Renal cortical epithelial cell (primary cell): ENCODE results near the gene NIPAL1. TPM values are rescaled to one million over a fixed set of nuclear protein-coding genes. Genes with fewer than 3 reads are reported as not detected.

Experiments
- DNase-seq: peaks from one replicate; pipeline ENCODE4 v3.0.0-alpha.2; 2011; ENCODE audit warnings: low read depth
- total RNA-seq: library from RNA; depleted of rRNA; stranded (reverse); fragments of >200 nt; gene quantifications from 2 replicates; pipeline ENCODE4 v1.2.3, GENCODE V29; 2014

Gene NIPAL1
- total RNA-seq, 1 donor from 2014 or later = 8.6 TPM

DNA sequence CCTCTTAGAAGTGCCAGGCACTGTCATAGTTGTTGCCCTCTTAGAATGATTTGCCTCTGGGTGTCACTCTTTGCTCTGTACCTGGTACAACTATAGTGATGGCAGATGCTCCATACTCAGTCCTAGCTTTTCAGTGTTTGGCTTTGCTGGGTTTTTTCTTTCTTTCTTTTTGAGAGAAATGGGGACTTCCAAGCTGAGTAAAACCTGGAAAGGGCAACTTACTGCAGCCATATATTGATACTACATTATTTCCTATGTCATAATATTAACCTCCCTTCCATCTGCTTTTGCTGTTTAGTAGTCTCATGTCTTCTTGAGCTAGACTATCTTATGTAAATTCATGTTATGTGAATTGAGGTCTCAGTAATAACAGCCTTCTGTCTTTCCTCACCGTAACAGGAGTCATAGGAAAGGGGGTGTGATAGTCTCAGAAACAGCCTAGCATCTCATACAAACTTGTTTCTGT, 49.0 kb downstream of the NIPAL1 start:
- no peak for DNase-seq

DNA sequence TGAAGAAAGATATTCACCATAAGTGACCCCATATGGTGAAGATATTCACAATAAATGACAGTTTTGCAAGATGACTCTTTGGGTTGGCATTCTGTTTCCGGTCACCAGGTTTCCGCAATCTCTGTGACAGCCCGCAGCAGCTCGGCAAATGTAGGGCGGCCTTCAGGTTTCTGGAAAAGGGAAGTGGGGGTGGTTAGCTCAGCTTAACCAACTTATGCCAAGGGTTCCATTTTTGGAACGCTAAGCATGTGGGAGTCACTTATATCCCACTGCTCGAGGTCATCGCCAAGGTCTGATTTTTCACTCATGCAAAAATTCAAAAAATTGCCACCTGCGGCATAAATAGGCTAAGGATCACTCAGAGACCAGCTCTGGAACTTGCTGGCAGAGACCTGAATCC, 51.0 kb downstream of the NIPAL1 start:
- DNase-seq = no peak

DNA sequence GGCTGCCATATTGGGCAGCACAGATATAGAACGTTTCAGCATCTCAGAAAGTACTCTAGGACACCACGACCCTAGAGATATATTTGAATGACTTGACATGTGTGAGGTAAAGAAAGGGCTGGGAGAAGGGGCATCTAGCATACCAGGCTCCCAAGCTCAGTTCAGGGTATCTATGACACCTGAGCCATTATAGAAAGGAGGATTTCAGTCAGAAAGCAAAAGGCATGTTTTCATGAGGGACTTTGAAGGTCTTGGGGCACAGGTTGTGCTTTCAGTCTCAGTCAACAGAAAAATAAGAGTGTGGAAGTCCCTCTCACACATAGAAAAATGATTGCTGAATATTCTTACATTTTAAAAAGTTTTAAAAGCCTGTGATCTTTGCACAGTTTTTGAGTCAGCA, 51.6 kb downstream of the NIPAL1 start:
- DNase-seq = no peak

- DNase-seq = no peak
Measured at GRCh38 chr4:48069026-48069425, 52.5 kb downstream of the NIPAL1 start.

DNA sequence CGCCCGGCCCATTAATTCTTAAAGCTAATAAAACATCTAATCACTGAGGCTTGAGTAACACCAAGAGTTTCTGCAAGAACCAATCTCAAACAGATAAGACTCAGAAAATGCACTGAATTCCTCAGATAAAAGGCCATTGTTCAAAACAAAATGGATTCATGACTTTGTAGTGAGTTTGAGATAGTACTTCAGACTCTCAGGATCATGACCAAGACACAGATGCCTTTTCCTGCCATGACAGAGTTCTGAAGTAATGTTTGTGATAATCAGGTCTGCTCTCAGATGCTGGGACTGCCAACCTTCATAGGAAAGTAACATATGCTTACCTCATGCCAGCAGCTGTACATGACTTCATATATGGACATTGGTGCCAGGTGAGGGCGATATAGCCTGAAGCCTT, 54.6 kb downstream of the NIPAL1 start:
- peak; percentile 86 for DNase-seq

DNA sequence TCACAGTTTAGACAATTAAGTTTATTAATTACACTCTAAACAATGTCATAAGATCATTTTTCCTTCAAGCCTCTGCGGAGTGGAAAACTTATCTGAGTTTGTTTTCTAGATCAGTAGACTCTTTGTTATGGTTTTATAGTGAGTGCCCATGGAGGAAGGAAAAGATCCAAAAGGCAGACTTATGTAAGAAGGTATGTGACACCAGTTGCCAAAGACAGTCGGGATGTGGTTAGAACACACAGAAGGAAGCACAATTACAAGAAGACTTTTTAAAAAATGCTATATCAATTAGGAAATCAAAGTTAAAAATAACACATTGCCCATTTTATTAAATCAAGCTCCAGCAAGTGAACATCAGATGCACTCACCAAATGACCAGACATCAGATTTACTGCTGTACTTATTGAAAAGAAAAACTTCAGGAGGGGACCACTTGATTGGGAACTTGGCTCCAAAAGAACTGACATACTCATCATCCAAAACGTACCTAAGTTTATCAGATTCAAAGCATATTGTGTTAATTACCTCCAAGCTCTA, 57.1 kb downstream of the NIPAL1 start:
- DNase-seq = no peak

GRCh38 chr4:48074657-48075056, 58.1 kb downstream of the NIPAL1 start:
- DNase-seq = no peak

GRCh38 chr4:48078425-48078824, 61.9 kb downstream of the NIPAL1 start:
- no peak for DNase-seq

GRCh38 chr4:48078862-48079655, 62.5 kb downstream of the NIPAL1 start:
- DNase-seq = no peak

DNA sequence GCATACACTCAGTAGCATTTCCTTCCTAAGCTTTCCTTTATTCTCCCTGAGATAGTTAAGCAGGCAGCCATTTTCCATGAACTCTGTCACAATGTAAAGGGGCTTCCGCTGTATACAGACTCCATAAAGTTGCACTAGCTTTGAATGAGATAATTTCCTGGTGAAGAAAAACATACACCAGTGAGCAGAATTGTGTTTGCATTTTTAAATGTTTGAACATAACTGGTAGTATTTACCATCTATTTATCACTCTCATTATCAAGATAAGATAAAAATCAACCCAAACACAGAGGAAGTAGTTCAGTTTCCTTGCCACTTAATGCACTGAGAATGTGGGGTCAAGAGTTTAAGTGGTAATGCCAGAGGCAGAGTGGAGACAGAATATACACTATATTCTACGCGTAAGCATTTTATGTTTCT, 63.4 kb downstream of the NIPAL1 start:
- peak; percentile 68 for DNase-seq

GRCh38 chr4:48081196-48081595, 64.6 kb downstream of the NIPAL1 start:
- DNase-seq = peak; percentile 46

GRCh38 chr4:48082956-48083355, 66.4 kb downstream of the NIPAL1 start:
- DNase-seq = no peak

DNA sequence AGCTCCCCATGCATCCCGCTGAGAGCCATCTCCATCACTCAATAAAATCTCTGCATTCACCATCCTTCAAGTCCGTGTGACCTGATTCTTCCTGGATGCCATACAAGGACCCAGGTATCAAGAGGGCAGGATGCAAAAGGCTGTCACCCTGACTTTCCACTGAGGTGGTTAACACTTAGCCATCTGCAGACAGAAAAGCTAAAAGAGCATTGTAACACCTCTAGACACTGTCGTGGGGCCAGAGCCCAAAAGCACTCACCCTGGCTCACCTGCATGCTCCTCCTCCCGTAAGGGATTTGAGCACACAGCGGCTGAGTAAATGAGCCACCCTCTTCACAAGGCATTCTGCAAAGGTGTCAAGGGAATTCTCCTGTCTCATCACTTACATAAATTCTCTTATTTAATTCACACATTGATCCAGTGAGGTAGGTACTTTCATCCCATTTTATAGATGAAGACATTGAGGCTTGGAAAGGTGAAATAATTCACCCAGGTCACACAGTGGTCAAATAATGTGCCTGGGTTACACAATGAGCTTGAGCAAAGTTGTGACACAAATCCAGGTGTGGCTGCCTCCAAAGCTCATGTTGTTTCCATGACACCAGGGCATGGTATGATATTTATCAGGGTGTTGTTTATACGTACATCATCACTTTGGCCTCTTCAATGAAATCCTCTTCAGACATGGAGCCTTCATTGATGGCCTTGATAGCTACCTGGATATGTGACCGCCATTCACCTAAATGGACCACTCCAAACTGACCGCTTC, 69.4 kb downstream of the NIPAL1 start:
- no peak for DNase-seq

Other genes starting within 250 kb of the NIPAL1 start
- 0.15 TPM in 1 of 2 replicates, not detected in the other for gene CORIN, start 178.7 kb upstream of the NIPAL1 start, total RNA-seq
- gene NFXL1, start 102.2 kb upstream of the NIPAL1 start, total RNA-seq = 6.8 and 17.3 TPM in 2 replicates
- 0.17 and 3.9 TPM in 2 replicates for gene CNGA1, start 91 bp upstream of the NIPAL1 start, total RNA-seq
- 2.6 and 4.7 TPM in 2 replicates for gene TXK, start 117.5 kb downstream of the NIPAL1 start, total RNA-seq